Neutrophil (primary cell): ENCODE data around the gene ALG3.

Experiments
- H3K27ac ChIP-seq: fragments of 200-600 bp; sonication (generic); 2 replicates; pipeline ENCODE4 v1.5.1; 2016; ENCODE audit warnings: mild to moderate bottlenecking, moderate library complexity
- H3K27me3 ChIP-seq: fragments of 200-600 bp; sonication (generic); 2 replicates; pipeline ENCODE4 v1.6.0; 2016; ENCODE audit warnings: mild to moderate bottlenecking
- H3K36me3 ChIP-seq: fragments of 200-600 bp; sonication (generic); 2 replicates; pipeline ENCODE4 v1.5.1; 2017
- H3K4me1 ChIP-seq, 2 experiments: fragments of 200-600 bp in 1 of 2; sonication (generic) in 1 of 2; 1 replicate in 1 of 2; 2 replicates in 1 of 2; pipeline versions ENCODE4 v1.5.1 to v1.6.1; 2013 to 2016; ENCODE audit warnings: low read depth in 1 of 2, low read length in 1 of 2, mild to moderate bottlenecking in 1 of 2, moderate library complexity in 1 of 2; ENCODE audit not compliant: control insufficient read depth in 1 of 2, insufficient read depth in 1 of 2
- H3K4me3 ChIP-seq, 2 experiments: fragments of 200-600 bp in 1 of 2; sonication (generic) in 1 of 2; 1 replicate in 1 of 2; 2 replicates in 1 of 2; pipeline ENCODE4 v1.5.1; 2013 to 2016; ENCODE audit warnings: low read depth in 1 of 2, low read length in 1 of 2, mild to moderate bottlenecking in 1 of 2, moderate library complexity in 1 of 2
- H3K9me3 ChIP-seq: fragments of 200-600 bp; sonication (generic); 2 replicates; pipeline ENCODE4 v1.5.1; 2016
- CTCF ChIP-seq: fragments of 200-600 bp; sonication (generic); IDR thresholded peaks from 2 replicates; pipeline ENCODE4 v1.5.1; 2016; ENCODE audit warnings: antibody characterized with exemption

Gene ALG3

DNA sequence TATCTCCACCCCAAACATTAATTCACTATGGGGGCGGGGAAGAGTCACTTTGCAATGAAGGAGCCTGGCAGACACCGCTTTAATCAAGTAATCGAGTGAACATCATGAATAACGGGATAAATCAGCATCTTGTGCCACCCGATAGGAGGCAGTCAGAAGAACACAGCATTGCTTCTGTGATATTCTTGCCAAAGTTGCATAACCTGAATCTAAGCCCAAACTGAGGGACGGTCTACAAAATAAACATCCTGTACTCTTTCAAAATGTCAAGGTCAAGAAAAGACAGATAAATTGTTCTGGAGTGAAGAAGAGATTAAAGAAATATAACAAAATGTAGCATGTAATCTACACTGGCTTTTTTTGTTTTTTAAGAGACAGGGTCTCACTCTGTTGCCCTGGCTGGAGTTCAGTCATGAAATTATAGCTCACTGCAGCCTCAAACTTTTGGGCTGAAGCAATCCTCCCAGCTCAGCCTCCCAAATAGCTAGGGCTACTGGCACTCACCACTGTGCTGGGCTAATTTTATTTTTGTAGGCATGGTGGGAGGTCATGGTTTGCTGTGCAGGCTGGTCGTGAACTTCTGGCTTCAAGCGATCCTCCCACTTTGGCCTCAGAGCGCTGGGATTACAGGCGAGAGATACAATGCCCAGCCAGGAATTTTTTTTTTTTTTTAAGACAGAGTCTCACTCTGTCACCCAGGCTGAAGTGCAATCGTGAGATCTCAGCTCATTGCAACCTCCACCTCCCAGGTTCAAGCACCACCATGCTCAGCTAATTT is 39.4 kb downstream of the ALG3 start:
- H3K4me3 ChIP-seq: no peak overlapping the region
- no peaks in the 10 kb centered on the region for H3K9me3 ChIP-seq
- no peak overlapping the region for H3K27ac ChIP-seq
- H3K27me3 ChIP-seq: peaks cover 63% of the 10 kb centered on the region
- no peak for TF ChIP-seq CTCF
- no peaks in the 10 kb centered on the region for H3K4me1 ChIP-seq
- no peaks in the 10 kb centered on the region for H3K36me3 ChIP-seq

GRCh38 chr3:184203526-184203925 is 45.2 kb downstream of the ALG3 start:
- Histone ChIP-seq H3K36me3 (no peaks in the 10 kb centered on the region), H3K4me1 (no peaks in the 10 kb centered on the region), H3K27me3 (peaks cover 37% of the 10 kb centered on the region), H3K9me3 (no peaks in the 10 kb centered on the region), H3K27ac (no peak overlapping the region), H3K4me3 (no peak overlapping the region)
- no peak for TF ChIP-seq CTCF

- Histone ChIP-seq H3K9me3 (no peaks in the 10 kb centered on the region), H3K27ac (no peak overlapping the region), H3K4me1 (no peaks in the 10 kb centered on the region), H3K27me3 (peaks cover 17% of the 10 kb centered on the region), H3K4me3 (no peak overlapping the region), H3K36me3 (peaks cover 9% of the 10 kb centered on the region)
- TF ChIP-seq CTCF: no peak
Measured at GRCh38 chr3:184200825-184201224, 47.9 kb downstream of the ALG3 start.

DNA sequence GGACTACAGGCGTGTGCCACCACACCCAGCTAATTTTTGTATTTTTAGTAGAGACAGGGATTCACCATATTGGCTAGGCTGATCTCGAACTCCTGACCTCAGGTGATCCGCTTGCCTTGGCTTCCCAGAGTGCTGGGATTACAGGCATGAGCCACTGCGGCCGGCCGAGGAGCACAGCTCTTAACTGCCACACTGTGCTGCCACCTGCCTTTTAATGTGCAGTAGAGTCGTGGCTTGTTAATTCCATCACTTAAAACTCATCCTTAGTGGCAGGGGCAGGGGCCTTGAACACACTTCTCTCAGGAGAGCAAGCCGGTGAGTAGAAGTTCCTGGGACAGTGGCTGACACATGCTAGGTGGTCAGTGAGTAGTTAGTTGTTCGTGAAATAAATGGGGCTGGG is 50.3 kb downstream of the ALG3 start:
- no peaks in the 10 kb centered on the region for H3K4me1 ChIP-seq
- peaks cover 32% of the 10 kb centered on the region for H3K36me3 ChIP-seq
- H3K4me3 ChIP-seq: no peak overlapping the region
- H3K9me3 ChIP-seq: no peaks in the 10 kb centered on the region
- H3K27me3 ChIP-seq: peaks cover 2% of the 10 kb centered on the region
- no peak overlapping the region for H3K27ac ChIP-seq
- TF ChIP-seq CTCF: no peak

GRCh38 chr3:184196536-184196935 is 52.2 kb downstream of the ALG3 start:
- Histone ChIP-seq H3K9me3 (no peaks in the 10 kb centered on the region), H3K4me3 (no peak overlapping the region), H3K4me1 (no peaks in the 10 kb centered on the region), H3K36me3 (peaks cover 52% of the 10 kb centered on the region), H3K27me3 (no peaks in the 10 kb centered on the region), H3K27ac (no peak overlapping the region)
- TF ChIP-seq CTCF: no peak
